Uterus (tissue), 2 donors: Measurements from ENCODE around the gene IFIT2.

Experiments
- POLR2A ChIP-seq, 2 donors: fragments of 450-650 bp; IDR thresholded peaks; one replicate each; pipeline ENCODE4 v1.6.1; 2016; ENCODE audit warnings: antibody characterized with exemption in 2 of 2, mild to moderate bottlenecking in 1 of 2, moderate library complexity in 1 of 2
- TF ChIP-seq, protein P1 (sequence below), 4 experiments: fragments of 200-600 bp in 2 of 4; fragments of 450-650 bp in 2 of 4; sonication (generic) in 2 of 4; IDR thresholded peaks; one replicate each; pipeline ENCODE4 v1.5.1; 2016 to 2019; ENCODE audit warnings: antibody characterized with exemption in 4 of 4, mild to moderate bottlenecking in 2 of 4, moderate library complexity in 1 of 4

- TF ChIP-seq, protein P1, sequence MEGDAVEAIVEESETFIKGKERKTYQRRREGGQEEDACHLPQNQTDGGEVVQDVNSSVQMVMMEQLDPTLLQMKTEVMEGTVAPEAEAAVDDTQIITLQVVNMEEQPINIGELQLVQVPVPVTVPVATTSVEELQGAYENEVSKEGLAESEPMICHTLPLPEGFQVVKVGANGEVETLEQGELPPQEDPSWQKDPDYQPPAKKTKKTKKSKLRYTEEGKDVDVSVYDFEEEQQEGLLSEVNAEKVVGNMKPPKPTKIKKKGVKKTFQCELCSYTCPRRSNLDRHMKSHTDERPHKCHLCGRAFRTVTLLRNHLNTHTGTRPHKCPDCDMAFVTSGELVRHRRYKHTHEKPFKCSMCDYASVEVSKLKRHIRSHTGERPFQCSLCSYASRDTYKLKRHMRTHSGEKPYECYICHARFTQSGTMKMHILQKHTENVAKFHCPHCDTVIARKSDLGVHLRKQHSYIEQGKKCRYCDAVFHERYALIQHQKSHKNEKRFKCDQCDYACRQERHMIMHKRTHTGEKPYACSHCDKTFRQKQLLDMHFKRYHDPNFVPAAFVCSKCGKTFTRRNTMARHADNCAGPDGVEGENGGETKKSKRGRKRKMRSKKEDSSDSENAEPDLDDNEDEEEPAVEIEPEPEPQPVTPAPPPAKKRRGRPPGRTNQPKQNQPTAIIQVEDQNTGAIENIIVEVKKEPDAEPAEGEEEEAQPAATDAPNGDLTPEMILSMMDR (IDR thresholded peaks at IDR 0.05) = no peak
- no peak for TF ChIP-seq POLR2A (IDR thresholded peaks at IDR 0.05)
These were observed 5.4 kb downstream of the IFIT2 start for GRCh38 chr10:89307269-89307577.
